Measurements from ENCODE around the gene PNMA1.

The PNMA1 gene

DNA sequence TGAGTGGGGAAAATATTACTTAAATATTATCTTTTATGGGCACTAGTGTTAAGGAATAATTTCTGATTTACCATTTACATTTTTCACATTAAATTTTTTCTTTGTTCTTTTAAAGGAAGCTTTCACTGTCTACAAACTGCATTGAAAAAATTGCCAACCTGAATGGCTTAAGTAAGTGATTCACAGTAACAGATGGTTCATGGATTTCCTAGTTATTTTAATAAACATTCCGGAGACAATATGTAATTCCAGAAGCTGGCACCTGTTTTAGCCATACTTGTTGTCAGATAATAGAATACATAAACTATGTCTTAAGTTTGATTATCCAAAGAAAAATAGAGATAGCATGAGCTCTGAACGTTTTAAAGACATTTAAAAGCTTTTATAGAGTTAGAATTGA is 52.3 kb downstream of the PNMA1 start:
- DNase-seq: no peak

Data from GDM1 (cell line).